HG02943 (cell line): ENCODE measurements around the gene CDPF1.

Source experiments
- ATAC-seq: cut with Tn5 transposase; IDR thresholded peaks from one replicate; pipeline ENCODE4 v1.9.1; 2021; ENCODE audit warnings: mild to moderate bottlenecking, low read depth, moderate library complexity; ENCODE audit not compliant: unreplicated experiment

Gene CDPF1, protein sequence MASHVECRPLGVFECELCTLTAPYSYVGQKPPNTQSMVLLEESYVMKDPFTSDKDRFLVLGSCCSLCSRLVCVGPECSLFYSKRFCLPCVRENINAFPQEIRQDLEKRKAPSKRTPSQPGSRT

DNA sequence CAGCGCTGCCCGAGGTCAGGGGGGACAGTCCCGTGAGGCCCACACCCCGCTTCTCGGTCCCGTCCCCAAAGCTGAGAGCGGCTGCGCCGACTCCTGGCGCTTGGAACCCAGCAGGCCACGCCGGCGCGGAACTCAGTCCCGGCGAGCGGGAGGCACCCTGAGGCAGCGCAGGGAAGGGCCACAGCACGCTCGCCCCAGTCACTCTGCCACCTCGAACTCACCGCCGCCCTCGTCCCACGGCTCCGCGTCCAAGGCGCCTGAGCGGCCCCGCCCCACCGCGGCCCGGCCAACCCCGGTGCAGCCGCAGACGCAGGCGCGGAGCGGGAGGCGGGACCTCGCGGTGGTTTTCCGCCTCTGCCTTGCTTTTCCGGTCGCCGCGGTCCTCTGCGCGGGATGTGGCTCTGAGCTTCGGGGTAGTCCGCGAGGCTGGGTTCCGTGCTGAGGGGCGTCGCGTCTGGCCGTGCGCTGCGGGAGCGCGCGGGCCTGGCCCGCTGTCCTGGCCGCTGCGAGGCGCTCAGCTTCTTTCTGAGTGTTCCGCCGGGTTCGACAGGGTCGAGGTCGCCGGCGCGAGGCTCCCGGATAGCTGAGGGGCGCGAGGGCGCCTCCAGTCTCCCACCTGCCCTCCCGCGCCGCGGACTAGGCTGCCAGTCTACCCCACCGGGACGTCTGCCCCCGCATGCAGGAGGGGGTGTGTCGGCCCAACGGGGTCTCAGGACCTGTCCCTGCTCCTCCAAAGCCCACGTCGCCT is at the start of gene CDPF1:
TSS of gene CDPF1 (minus strand) at position 259 of the 748 bp plus-strand sequence. CDS start 2,009 bp downstream, outside the sequence.
- ATAC-seq = peak; percentile 83

DNA sequence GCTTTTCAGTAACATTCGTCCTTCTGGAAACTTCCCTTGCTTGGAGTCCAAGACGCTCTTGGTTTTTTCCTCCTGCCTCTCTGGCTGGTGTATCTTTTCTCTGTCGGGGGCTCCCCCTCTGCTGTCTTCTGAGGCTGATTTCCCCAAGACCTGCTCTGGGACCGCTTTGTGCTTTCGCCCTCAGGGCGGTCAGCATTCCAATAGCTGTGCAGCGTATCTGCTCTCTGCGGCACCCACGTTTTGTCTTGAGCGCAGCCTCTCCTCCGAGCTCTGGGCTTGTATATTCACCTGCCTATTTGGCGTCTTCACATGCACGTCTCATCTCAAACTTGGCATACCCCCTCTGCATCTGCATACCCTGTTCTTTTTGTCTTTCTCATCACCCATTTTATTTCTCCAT is 49.0 kb upstream of the CDPF1 start:
- ATAC-seq = no peak

DNA sequence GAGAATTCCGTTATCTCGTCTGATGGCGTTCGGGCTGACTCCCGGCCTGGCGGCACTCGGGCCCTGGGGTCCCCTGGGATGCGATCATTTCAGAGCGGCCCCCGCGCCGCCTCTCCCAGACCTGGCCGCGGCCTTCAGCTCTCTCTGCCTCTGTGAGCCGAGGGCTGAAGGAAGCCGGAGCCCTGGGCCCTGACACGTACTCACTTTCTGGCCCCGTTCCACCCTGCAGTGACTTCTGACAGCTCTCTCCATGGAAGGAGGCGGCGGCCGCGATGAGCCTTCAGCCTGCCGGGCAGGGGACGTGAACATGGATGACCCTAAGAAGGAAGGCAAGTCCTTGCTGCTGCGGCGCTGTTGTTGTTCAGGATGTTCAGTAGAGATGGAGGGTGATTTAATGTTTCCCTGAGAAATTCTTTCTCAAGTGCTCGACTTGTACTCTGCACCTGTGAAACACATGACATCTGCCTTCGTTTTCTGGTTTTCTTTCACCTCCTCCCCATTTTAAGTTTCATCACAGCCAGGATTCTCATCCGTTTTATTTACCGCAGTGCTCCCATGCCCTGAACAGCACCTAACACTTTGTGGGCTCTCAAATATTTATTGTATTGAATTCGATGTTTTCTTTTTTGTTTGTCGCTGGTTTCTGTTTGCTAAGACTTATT is 47.2 kb upstream of the CDPF1 start:
- peak; percentile 15 for ATAC-seq

DNA sequence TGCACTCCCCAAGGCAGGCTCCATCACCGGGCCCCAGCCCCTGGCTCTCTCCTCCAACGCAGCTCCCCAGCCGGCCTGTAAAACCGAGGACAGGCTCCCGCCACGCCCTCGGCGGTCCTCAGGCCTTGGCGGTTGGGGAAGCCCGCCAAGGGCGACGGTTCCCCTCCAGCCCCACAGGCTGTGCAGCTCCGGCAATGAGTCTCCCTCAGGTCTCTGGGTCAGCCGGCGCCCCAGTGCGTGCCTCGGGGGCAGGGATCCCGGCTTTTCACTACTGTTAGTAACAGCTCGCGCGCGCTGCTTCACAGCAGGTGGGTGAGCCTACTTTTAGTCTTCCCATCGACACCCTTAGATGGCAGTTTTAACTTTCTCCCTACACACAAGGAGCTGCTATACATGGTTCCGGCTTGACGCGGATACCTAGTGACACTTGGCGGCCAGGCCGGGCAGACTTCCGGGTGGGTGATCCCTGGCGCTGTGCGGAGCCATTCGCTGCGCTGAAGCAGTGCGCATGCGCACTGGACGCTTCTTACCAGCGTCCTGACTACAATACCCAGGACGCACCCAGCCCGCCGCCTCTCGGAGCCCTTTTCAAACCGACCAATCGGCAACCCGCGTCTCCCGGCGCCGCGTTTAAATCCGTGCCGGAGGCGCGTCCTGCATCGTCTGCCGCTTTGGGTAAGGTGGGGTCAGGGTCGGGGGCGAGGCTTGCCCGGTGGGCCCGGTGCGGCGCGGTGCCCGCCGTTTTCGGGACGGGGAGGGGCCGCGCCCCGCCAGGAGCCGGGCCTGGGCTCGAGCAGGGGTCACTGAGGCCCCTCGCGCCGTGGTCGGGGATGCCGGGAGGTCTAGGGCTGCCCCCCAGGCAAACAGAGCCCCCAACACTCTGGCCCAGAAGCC is 46.4 kb upstream of the CDPF1 start, which contains the start of gene GTSE1:
TSS of gene GTSE1 (plus strand) at position 614 of the 894 bp plus-strand sequence. CDS start 531 bp downstream, outside the sequence.
- ATAC-seq = peak; percentile 93

DNA sequence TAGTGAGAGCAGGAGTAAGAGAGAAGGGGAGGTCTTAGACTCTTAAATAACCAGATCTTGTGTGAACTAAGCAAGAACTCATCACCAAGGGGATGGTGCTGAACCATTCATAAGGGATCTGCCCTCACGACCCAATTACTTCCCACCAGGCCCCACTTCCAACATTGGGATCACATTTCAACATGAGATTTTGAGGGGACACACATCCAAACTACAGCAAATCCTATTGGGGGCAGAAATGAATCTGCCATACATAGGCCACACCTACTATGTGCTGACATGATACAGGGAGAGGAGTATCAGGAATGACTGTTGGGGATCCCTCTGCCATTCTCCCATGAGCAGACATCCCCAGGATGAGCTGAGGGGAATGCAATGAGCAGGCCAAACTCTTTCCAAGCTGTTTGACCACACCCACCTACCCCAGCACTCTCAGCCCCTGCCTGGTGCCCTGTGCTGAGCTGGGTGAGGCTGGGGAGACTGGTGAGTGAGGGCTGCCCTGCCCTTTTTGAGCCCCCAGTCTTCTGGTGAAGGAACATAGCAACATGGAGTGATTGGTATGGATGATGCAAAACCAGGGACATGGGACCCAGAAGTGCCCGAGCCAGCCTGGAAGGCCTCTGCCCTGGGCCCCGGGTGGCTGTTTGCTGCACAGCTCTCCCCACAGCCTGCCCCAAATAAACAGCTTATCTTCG is 45.3 kb upstream of the CDPF1 start:
- ATAC-seq = no peak

DNA sequence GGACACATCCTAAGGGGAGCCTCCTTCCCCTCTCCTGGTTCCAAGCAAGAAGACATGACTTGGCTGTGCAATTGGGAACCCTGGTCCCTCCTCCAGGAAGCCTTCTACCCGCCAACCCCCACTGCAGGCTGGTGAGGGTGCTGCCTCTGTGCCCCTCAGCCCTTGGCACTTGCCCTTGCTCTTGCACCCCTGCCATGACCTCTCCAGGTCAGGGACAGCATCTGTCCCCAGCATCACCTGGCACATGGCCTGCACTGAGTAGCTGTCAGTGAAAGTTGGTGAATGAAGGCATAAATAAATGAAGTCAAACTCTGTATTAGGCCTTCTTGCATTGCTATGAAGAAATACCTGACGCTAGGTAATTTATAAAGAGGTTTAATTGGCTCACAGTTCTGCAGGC is 44.7 kb upstream of the CDPF1 start:
- no peak for ATAC-seq

DNA sequence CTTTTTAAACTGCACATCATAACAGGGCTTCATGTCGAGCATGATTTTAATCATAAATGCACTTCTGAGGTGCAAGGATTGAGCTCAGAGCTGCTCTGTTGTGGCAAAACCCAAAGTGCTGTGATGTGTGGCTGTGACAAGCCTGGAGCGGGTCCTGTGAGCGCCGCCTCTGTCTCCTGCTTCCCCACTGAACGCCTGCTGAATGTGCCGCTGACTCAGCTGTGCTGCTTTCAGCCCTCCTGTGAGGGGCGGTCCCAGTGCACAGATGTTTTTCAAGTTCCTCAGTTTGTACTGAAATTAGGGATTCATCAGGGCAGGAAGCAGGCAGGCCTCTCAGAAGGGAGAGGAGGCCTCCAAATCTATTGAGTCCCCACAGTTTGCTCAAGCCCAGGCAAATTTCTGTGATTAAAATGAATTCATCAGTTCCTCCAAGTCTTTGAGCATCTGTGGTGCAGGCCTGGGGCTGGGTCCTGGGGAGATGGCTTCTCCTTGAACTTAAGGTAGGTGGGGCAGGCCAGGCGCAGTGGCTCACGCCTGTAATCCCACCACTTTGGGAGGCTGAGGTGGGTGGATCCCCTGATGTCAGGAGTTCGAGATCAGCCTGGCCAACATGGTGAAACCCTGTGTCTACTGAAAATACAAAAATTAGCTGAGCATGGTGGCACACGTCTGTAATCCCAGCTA is 43.6 kb upstream of the CDPF1 start:
- no peak for ATAC-seq

DNA sequence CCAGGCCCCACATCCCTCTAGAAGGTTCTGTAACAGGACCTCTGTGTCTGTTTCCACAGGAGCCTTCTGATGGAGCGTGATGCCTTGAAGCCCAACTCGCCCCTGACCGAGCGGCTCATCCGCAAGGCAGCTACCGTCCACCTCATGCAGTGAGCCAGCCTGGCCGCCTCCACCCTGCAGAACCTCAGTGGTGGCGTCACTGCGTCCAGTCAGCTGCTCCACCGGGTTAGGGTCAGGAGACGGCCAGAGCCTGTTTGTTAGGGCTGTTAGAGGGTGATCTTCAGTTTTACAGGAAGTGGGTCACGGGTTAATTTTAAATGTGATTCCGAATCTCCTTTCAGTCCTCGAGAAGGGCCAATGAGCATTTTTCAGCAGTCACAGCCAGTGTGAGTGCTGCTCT is 42.6 kb upstream of the CDPF1 start:
- no peak for ATAC-seq

DNA sequence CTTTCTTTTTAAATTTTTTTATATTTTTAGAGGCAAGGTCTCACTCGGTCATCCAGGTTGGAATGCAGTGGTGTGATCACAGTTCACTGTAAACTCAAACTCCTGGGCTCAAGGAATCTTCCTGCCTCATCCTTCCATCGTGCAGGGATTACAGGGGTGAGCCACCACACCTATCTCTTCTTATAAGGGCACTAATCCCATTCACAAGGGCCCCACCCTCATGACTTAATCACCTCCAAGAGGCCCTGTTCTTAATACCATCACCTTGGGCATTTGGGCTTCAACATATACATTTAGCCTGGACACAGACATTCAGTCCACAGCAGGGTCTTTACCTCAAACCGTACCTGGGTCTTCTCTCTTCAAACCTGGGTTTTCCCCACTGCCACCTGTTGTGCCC is 42.1 kb upstream of the CDPF1 start:
- no peak for ATAC-seq

DNA sequence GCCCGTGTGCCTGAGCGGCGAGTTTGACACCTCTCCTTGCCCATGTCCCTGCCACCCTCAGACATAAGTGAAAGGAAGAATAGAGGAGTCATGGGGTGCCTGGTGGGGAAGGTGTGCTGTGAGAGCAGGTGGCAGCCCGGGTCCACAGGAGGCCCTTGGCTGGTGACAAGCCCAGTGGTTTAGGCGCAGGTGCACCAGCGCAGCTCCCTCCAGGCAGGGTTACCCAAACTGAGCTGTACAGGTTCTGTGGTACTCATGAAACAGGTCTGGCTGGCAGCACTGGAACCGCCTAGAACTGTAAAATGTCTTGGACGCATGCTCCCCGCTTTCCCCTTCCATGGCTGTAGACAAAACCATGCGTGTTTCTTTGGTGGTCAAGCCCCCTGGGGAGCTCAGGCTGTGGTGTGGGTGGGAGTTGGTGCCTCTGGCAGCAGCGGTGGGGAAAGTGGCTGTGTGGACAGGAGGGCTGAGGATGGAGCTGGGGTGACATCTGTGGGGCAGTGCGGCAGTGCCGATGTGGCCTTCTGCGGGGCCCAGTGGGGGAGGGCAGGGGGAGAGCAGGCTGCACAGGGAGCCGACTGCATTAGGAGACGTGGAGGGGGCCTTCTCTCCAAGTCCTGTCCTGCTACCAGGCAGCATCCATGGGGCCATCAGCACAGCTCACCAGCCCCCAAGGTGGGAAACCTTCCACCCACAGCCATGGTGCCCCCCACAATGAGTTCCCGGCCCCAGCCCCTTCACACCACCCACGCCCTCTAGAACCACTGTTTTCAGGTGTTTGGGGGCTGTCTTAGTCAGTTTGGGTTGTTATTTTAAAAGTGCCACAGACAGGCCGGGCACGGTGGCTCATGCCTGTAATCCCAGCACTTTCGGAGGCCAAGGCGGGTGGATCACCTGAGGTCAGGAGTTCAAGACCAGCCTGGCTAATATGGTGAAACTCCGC is 41.0 kb upstream of the CDPF1 start:
- no peak for ATAC-seq

DNA sequence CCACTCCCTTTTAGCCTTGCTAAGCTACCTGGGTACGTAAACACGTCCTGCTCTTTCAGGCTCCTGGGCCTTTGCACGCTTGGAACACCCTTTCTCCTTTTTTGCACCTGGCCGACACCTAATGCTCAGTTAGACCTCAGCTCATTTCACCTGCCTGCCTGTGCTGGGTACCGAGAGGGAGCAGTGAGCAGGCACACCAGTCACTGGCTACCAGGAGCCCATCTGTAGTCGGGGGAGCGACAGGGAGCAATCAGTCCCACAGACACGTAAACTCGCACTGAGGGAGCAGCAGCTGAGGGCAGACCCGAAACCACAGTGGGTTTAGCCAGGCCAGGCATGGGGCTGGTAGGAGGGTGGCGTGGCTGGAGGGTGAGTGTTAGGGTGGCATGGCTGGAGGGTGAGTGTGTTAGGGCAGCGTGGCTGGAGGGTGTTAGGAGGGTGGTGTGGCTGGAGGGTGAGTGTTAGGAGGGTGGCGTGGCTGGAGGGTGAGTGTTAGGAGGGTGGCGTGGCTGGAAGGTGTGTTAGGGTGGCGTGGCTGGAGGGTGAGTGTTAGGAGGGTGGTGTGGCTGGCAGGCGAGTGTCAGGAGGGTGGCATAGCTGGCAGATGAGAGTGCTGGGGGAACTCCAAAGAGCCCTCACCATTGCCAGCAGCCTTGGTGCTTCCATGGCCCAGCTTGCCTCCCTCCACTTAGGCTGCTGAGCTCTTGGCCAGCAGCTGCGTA is 40.2 kb upstream of the CDPF1 start:
- no peak for ATAC-seq

DNA sequence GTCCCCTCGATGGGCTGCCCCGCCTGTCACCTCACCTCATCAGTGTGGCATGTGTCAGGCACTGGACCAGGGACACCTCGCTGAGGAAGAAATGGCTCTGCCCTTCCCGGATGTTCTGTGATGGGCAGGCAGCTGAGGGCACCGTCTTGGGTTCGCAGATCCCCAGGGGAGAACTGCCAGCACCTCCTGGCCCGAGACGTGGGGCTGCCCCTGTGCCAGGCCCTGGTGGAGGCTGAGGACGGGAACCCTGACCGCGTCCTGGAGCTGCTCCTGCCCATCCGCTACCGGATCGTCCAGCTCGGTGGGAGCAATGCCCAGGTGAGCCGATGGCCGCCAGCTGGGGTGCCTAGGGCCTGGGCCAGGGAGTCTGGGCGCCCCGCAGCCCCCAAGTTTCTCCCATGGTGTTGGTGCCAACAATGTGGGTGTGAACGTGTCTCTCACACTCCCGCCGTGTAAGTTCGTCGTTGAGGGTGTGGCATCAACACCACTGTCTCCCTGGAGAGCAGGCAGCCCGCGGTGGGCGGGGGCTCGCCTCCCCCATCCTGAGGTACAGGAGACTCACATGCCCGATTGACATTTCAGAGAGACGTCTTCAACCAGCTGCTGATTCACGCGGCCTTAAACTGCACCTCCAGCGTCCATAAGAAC is 39.3 kb upstream of the CDPF1 start:
- ATAC-seq = no peak

DNA sequence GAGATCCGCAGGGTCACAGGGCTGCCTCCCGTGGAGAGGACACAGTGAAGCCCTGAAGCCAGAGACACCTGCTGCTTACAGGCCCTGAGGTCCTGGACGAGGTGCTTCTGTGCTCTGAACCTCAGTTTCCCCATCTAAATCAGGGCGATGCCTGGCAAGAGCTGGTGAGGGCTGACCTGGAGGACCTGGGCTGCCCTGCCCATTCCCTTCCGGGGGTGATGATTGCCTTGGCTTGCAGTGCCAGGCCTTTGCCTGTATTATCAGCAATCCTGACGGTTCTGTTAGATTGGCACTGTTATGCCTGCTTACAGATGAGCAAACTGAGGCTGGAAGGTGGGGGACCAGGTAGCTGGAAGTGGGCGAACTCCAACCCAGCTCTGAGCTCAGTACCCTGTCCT is 38.8 kb upstream of the CDPF1 start:
- no peak for ATAC-seq

DNA sequence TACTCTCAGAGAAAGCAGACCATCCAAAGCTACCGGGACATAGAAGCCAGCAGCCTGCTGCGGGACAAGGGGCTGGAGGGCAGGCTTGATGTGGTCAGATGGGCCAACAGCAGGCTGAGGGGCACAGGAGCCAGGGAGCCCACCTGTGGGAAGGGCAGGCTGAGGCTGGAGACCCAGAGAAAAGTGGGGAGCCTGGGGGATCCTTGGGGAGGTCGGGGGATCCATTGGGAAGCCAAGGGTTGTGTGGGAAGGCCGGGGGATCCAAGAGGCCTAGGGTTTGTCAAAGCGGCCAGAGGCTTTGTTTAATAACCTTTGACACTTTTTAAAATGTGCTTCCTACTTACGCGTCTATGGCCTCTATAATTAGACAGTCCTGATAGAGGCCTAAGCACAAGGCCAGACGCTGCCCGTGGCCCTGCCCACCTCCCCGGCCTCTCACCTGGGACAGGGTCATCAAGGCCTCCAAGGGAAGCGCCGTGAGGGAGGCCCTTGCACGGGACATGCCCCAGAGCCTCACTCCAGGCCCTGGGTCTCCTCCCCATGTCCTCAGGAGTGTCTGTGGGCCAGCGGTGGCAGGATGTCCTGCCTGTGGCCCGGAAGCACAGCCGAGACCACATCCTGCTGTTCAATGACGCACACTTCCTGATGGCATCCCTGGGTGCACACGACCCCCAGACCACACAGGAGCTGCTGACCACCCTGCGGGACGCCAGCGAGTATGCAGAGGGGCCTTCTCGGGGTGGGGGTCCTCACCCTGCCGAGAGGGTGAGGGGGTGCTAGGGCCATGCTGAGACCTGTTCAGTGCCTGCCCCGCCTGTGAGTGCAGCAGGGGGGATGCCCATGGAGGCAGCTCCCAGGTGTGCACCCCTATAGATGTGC is 38.0 kb upstream of the CDPF1 start:
- no peak for ATAC-seq

DNA sequence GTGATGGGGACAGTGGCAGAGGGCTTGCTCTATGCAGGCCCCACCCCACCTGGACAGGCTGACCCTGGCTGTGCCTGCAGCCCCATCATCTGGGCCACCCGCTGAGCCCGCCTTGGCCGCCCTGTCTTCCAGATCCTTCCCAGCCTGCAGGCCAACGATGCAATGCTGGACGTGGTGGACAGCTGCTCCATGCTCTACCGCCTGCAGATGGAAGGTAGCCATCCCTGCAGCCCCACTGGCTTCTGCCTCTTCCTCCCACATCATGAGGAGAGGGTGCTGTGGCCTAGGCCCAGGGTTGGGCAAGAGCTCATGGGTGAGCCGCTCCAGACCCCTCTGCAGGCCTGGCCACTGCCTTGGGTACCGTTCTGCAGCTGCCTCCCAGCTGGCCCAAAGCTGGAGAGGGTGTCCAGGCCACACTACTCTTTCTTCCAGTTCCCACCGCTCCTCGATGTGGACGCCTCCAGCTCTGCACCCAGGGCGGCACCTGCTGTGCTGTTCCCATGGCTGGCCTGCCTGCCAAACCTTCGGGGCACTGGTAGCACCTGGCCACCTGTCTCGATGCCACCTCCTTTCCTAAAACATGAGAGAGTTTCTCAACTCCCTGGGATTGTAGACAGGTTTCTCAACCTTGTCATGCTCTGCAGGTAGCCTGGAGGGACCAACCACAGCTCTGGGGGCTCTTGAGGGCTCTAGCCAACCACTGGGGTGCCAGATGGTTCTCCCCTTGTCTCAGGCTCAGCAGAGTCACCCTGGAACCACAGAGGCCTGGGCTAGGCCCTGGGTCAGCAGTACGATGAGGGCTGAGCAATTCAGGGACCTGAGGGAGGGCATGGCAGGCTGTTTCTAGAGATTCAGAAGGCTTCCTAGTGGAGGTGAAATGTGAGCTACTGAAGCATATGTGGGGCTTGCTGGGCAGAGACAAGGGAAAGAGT is 37.1 kb upstream of the CDPF1 start:
- no peak for ATAC-seq
